Dedifferentiated amniotic fluid mesenchymal stem cell (primary cell): ENCODE results near the gene FXYD6.
A peak's percentile ranks its signal among the peaks of the same experiment; 100 is the strongest.
"Not testable (repeated sequence)": the region's sequence is repeated elsewhere in the genome, so short reads cannot be mapped to it uniquely, and the experiment has no call there.

Experiments used
- DNase-seq: peaks from one replicate; pipeline ENCODE4 v3.0.0-alpha.2; 2016; ENCODE audit errors: extremely low spot score

The FXYD6 gene

GRCh38 chr11:117818041-117818873, 58.2 kb downstream of the FXYD6 start:
- DNase-seq: no peak

DNA sequence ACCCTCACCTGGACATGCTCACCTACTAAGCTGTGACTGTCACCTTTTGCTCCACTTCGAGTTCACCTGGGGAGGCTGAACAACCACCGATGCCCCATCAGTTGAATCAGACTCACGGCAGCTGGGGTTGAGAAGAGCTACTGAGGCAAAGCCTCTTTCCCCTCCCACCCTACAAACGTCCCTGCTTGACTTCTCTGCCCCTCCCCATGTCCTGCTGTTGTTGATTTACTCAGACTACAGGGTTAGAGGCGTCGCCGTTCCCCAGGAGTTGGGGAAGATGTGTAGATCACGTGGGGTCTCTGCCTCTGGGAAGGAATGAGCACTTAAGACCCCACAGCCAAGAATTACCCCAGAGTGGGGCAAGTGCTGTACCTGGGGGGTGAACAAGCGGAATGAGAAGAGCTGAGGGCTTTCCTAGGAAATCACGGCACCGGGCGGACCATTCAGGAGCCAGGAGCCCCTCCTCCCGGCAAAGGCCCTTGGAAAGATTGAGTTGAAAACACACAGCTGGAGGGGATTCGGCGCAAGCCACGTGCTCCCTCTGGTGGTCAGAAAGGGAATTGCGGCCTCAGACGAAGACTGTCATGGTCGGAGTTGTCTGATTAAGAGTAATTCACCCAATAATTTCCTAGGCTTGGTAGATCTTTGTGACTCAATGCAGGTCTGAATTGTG, 59.0 kb downstream of the FXYD6 start:
- DNase-seq: peak; percentile 80

GRCh38 chr11:117816846-117817367, 59.6 kb downstream of the FXYD6 start:
- no peak for DNase-seq

DNA sequence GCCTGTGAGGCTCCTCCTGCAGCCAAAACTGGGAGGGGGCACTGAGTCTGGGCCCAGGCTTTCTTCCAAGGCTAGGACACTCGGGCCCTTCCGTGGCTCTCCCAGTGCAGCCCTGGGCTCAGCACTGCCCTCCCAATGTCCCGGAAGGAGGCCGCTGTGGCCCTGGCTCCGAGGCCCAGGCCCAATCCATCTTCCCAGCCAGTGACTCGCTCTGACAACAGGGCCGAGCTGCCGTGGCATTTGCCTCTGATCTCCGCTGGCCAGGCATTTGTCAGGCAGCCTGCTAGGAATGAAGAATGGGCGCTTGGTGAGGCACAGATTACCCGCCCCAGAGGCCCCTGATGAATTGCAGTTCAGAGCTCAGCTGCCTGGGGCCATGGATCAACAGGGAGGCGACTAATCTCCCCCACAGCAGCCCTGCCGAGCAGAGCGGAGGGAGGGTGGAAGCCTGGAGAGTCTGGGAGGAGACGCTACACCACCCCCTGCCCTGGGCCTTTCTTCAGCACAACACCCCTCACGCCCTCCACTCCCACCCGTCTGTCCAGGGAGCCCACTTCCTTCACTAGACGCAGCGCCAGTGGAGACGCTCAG, 60.2 kb downstream of the FXYD6 start:
- no peak for DNase-seq

GRCh38 chr11:117815262-117815803, 61.1 kb downstream of the FXYD6 start:
- DNase-seq: no peak

- no peak for DNase-seq
These were observed 61.6 kb downstream of the FXYD6 start for GRCh38 chr11:117814766-117815261.

GRCh38 chr11:117814204-117814765, 62.2 kb downstream of the FXYD6 start:
- DNase-seq: no peak

GRCh38 chr11:117810056-117810451, 66.4 kb downstream of the FXYD6 start:
- not testable (repeated sequence) for DNase-seq

DNA sequence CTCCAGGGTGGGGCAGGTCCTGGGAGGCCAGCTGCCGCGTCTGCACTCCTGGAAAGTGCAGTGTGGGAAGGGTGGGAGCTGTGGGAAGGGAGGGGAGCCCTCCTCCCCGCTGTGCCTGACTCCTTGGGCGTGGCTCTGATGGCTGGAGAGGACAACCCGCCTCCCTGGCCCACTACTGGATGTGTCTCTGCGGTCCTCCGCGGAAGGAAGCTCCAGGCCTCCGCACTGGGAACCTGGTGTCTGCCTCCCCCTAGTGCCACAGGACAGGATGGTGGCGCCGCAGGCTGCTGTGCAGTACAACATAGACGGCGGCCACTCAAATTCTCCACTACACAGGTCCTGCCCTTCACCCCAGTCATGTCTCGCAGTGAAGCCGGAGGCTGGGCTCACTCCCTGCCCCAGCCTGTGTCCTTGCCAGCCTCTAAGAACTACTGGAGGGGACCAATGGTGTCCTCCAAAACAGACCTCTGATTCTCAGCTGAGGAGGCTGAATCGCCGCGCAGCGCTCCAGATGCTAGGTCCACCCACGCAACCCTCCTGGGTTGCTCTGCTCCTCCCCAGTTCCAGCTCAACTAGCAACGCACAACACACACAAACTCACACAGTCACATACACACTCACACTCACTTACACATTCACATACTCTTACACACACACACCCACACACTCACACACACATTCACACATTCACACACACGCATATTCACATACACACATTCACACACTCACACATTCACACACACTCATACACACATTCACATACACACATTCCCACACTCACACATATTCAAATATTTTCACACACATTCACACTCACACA, 67.0 kb downstream of the FXYD6 start:
- DNase-seq: no peak

DNA sequence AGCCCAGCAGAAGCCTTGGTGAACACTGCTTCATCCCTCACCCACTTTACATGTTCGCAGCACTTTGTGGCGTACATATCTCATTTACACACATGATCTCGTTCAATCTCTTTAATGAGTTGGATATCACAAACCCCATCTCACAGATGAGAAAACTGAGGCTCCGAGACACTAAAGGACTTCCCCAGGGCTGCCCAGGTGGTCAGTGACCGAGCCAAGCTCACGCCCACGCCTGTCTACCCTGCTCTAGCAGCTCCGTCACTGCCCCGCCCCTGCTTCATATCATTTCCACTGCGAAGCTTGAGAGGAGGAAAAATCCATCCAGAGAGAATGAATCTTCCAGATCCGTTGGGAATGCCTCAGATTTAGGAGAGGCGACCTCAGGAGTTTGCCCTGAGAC, 67.7 kb downstream of the FXYD6 start:
- no peak for DNase-seq

- peak; percentile 47 for DNase-seq
These were observed 68.8 kb downstream of the FXYD6 start for GRCh38 chr11:117807482-117808327.

GRCh38 chr11:117806846-117807245, 69.6 kb downstream of the FXYD6 start:
- DNase-seq: no peak

GRCh38 chr11:117805045-117805444, 71.4 kb downstream of the FXYD6 start:
- no peak for DNase-seq

- no peak for DNase-seq
These were observed 72.6 kb downstream of the FXYD6 start for GRCh38 chr11:117803896-117804295.

- DNase-seq: no peak
These were observed 76.8 kb downstream of the FXYD6 start for GRCh38 chr11:117799634-117800033.

GRCh38 chr11:117796872-117797529, 79.5 kb downstream of the FXYD6 start, which contains the start of gene DSCAML1:
TSS of gene DSCAML1 (minus strand) at chr11:117797216. CDS start at chr11:117797079, 137 bp downstream.
- no peak for DNase-seq

GRCh38 chr11:117796456-117796871, 80.0 kb downstream of the FXYD6 start:
- no peak for DNase-seq

- no peak for DNase-seq
These were observed 80.6 kb downstream of the FXYD6 start for GRCh38 chr11:117795638-117796455.
